ENCODE results near the gene TIMM17A. TPM values are rescaled to one million over a fixed set of nuclear protein-coding genes. Genes with fewer than 3 reads are reported as not detected.

TIMM17A gene
- total and polyA plus RNA-seq, 9 donors: 31.3 to 44.9 (median 36.3) TPM

DNA sequence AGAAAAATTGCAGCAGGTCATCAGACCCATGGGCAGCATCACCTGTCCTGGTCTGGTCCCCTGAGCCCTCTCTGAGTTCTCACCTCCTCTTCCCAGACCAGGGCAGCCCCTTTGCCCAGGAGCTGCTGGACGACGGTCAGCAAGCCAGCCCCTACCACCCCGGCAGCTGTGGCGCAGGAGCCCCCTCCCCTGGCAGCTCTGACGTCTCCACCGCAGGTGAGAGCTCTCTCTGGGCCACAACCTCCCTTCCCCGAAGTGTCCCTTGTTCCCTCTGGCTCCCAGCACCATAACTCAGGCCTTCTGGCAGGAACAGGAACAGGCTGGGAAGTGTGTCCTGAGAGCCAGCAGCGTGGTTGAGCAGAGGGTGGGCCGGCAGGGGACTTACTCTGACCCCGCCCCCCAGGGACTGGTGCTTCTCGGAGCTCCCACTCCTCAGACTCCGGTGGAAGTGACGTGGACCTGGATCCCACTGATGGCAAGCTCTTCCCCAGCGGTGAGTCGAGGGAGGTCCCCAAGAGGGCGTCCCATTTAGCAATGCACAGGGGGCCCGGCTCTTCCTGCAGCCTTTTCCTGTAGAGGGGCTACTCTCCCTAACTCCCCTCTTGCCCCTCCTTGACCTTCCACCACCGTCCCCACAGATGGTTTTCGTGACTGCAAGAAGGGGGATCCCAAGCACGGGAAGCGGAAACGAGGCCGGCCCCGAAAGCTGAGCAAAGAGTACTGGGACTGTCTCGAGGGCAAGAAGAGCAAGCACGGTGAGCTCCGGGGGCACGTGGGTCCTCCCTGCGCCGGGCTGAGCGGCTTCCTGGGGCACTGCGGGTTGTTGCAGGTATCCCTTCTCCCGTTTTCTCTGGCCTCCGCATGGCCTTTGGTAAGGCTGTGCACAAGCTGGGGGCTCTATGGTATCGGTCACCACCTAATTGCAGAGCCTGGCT, 57.5 kb downstream of the TIMM17A start:
- no peak overlapping the region for H3K4me3 ChIP-seq (ENCODE audit: low read length)

DNA sequence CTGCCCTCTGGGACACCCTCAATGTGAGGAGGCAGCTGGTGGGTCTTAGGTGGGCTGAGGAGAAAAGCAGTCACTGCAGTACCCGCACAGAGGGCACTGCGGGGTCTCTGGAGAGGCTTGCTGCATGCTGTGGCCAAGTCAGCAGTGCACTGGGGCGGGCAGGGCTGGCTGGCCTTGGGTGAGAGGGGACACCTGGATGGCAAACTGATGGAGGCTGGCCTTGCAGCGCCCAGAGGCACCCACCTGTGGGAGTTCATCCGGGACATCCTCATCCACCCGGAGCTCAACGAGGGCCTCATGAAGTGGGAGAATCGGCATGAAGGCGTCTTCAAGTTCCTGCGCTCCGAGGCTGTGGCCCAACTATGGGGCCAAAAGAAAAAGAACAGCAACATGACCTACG, 58.3 kb downstream of the TIMM17A start:
- WGBS (ENCODE audit: insufficient coverage): 91% methylated on average over 12 of the region's 12 CpGs
- no peak for DNase-seq

More for the DNA sequence above, 57.5 kb downstream of the TIMM17A start:
- Histone ChIP-seq H3K9me3 (replicated peaks; ENCODE audit: control insufficient read depth, low read depth, low read length) (no peaks in the 10 kb centered on the region), H3K36me3 (ENCODE audit: control insufficient read depth, insufficient read depth, low read length) (peaks cover 3% of the 10 kb centered on the region), H3K27me3 (ENCODE audit: control insufficient read depth, insufficient read depth, low read length) (peaks cover 2% of the 10 kb centered on the region), H3K4me1 (ENCODE audit: control insufficient read depth, insufficient read depth, low read length) (peaks cover 8% of the 10 kb centered on the region), H3K27ac (ENCODE audit: low read length) (no peak overlapping the region)
- WGBS (ENCODE audit: insufficient coverage): 75% methylated on average over 33 of the region's 35 CpGs
- DNase-seq: no peak

DNA sequence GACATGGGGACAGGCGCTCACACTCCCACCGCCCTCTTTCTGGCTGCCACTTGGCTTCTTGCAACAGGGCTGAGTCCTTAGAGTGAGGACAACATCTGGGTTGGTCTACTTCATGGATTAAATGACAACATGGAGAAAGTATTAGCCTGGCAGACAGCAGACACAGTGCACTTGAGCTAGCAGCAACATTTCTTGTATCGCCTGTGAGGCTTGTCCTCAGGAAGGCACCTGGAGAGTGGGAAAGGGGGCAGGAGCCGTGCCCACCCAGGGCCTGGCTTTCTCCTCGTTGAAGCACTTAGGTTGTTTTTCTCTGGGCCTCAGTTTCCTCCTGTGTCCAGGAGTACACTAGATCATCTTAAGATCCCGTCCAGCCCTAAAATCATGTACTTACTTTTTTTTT, 58.8 kb downstream of the TIMM17A start:
- Histone ChIP-seq H3K36me3 (ENCODE audit: control insufficient read depth, insufficient read depth, low read length) (no peaks in the 10 kb centered on the region), H3K4me3 (ENCODE audit: low read length) (no peak overlapping the region), H3K4me1 (ENCODE audit: control insufficient read depth, insufficient read depth, low read length) (peaks cover 14% of the 10 kb centered on the region), H3K9me3 (replicated peaks; ENCODE audit: control insufficient read depth, low read depth, low read length) (no peaks in the 10 kb centered on the region), H3K27ac (ENCODE audit: low read length) (no peak overlapping the region), H3K27me3 (ENCODE audit: control insufficient read depth, insufficient read depth, low read length) (peaks cover 4% of the 10 kb centered on the region)
- 82% methylated on average over 6 of the region's 6 CpGs for WGBS (ENCODE audit: insufficient coverage)
- no peak for DNase-seq

More for the DNA sequence above, 58.3 kb downstream of the TIMM17A start:
- no peaks in the 10 kb centered on the region for H3K9me3 ChIP-seq (replicated peaks; ENCODE audit: control insufficient read depth, low read depth, low read length)
- no peak overlapping the region for H3K27ac ChIP-seq (ENCODE audit: low read length)
- no peak overlapping the region for H3K4me3 ChIP-seq (ENCODE audit: low read length)
- H3K36me3 ChIP-seq (ENCODE audit: control insufficient read depth, insufficient read depth, low read length): no peaks in the 10 kb centered on the region
- peaks cover 4% of the 10 kb centered on the region for H3K27me3 ChIP-seq (ENCODE audit: control insufficient read depth, insufficient read depth, low read length)
- H3K4me1 ChIP-seq (ENCODE audit: control insufficient read depth, insufficient read depth, low read length): peaks cover 11% of the 10 kb centered on the region

DNA sequence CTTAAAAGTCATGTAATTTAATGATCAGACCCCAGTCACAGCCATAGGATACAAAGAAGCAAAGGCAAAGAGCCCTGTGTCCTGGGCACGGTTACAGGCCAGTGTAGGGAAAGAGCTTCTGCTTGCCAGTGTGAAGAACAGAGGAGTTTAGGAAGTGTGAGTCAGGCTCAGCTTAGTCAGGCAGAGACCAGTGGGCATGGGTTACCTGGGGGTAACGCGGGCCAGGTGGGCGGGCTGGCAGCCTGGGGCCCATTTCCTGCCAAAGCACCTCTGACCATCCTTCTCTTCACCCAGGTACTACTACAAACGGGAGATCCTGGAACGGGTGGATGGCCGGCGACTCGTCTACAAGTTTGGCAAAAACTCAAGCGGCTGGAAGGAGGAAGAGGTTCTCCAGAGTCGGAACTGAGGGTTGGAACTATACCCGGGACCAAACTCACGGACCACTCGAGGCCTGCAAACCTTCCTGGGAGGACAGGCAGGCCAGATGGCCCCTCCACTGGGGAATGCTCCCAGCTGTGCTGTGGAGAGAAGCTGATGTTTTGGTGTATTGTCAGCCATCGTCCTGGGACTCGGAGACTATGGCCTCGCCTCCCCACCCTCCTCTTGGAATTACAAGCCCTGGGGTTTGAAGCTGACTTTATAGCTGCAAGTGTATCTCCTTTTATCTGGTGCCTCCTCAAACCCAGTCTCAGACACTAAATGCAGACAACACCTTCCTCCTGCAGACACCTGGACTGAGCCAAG, 59.8 kb downstream of the TIMM17A start:
- H3K9me3 ChIP-seq (replicated peaks; ENCODE audit: control insufficient read depth, low read depth, low read length): no peaks in the 10 kb centered on the region
- H3K36me3 ChIP-seq (ENCODE audit: control insufficient read depth, insufficient read depth, low read length): no peaks in the 10 kb centered on the region
- H3K27me3 ChIP-seq (ENCODE audit: control insufficient read depth, insufficient read depth, low read length): peaks cover 4% of the 10 kb centered on the region
- no peak for DNase-seq
- no peak overlapping the region for H3K4me3 ChIP-seq (ENCODE audit: low read length)
- H3K4me1 ChIP-seq (ENCODE audit: control insufficient read depth, insufficient read depth, low read length): peaks cover 10% of the 10 kb centered on the region
- no peak overlapping the region for H3K27ac ChIP-seq (ENCODE audit: low read length)
- WGBS (ENCODE audit: insufficient coverage): 73% methylated on average over 12 of the region's 17 CpGs

DNA sequence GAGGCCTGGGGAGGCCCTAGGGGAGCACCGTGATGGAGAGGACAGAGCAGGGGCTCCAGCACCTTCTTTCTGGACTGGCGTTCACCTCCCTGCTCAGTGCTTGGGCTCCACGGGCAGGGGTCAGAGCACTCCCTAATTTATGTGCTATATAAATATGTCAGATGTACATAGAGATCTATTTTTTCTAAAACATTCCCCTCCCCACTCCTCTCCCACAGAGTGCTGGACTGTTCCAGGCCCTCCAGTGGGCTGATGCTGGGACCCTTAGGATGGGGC, 60.3 kb downstream of the TIMM17A start:
- no peak overlapping the region for H3K4me3 ChIP-seq (ENCODE audit: low read length)
- H3K27me3 ChIP-seq (ENCODE audit: control insufficient read depth, insufficient read depth, low read length): peaks cover 4% of the 10 kb centered on the region
- no peak for DNase-seq
- WGBS (ENCODE audit: insufficient coverage): no CpG with 5 or more reads among the region's 3 CpGs
- no peaks in the 10 kb centered on the region for H3K36me3 ChIP-seq (ENCODE audit: control insufficient read depth, insufficient read depth, low read length)
- no peak overlapping the region for H3K27ac ChIP-seq (ENCODE audit: low read length)
- H3K4me1 ChIP-seq (ENCODE audit: control insufficient read depth, insufficient read depth, low read length): peaks cover 8% of the 10 kb centered on the region
- H3K9me3 ChIP-seq (replicated peaks; ENCODE audit: control insufficient read depth, low read depth, low read length): no peaks in the 10 kb centered on the region

DNA sequence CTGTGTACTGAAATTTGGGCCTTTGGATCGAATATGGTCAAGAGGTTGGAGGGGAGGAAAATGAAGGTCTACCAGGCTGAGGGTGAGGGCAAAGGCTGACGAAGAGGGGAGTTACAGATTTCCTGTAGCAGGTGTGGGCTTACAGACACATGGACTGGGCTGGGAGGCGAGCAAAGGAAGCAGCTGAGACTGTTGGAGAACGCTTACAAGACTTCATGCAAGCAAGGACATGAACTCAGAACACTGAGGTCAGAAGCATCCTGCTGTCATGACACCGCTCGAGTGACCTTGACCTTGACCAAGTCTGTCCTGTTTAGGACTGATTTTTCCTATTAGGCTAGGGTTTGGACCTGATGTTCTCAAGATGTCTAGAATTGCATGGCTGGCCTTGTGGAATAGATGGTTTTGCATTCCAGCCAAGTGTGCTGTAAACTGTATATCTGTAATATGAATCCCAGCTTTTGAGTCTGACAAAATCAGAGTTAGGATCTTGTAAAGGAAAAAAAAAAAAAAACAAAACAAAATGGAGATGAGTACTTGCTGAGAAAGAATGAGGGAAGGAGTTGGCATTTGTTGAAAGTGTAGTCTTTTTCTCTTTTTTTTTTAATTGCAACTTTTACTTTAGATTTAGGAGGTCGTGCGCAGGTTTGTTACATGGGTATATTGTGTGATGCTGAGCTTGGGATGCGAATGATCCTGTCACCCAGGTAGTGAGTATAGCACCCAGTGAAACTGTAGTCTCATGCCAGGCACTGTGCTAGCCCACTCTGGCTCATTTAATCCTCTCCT, 60.9 kb downstream of the TIMM17A start:
- Histone ChIP-seq H3K36me3 (ENCODE audit: control insufficient read depth, insufficient read depth, low read length) (no peaks in the 10 kb centered on the region), H3K27me3 (ENCODE audit: control insufficient read depth, insufficient read depth, low read length) (peaks cover 4% of the 10 kb centered on the region), H3K4me3 (ENCODE audit: low read length) (no peak overlapping the region), H3K27ac (ENCODE audit: low read length) (peak overlapping the region; percentile 49), H3K9me3 (replicated peaks; ENCODE audit: control insufficient read depth, low read depth, low read length) (no peaks in the 10 kb centered on the region), H3K4me1 (ENCODE audit: control insufficient read depth, insufficient read depth, low read length) (peaks cover 8% of the 10 kb centered on the region)
- DNase-seq: no peak
- WGBS (ENCODE audit: insufficient coverage): 65% methylated on average over 6 of the region's 9 CpGs

DNA sequence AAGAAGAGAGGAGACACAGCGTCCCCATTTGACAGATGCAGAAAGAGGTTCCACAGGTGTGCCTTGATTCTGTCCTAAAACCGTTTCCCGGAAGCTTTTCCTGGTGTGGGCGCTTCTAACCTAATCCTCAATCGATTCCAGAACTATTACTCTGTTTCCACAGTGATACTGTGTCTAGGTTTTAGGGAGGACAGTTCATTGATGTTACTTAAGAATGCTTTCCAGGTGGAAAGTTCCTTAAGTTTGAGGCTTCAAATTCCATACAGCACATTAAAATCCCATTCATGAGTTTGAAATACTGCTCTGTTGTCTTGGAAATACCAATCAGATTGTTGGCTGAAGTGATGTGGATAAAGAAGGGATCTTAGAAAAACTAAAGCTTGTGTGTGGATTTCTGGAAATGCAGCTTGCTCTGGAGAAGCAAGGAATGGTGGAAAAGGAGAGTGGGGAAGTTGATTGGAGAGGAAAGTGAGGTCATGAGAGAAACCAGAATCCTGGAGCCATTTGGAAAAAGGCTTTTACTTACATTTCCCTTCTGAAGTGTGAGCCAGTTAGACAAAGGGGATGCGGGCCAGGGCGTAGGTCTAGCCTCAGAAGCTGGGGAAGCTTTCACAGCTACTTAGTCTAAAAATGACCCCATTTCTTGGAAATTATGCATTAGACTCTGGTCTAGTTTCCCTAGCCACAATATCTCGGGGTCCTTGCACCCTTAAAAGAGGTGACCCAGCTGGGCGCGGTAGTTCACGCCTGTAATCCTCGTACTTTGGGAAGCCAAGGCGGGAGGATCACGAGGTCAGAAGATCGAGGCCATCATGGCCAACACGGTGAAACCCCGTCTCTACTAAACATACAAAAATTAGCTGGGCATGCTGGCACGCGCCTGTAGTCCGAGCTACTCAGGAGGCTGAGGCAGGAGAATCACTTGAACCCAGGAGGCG, 61.8 kb downstream of the TIMM17A start:
- 83% methylated on average over 6 of the region's 21 CpGs for whole genome bisulfite sequencing (ENCODE audit: insufficient coverage)
- H3K4me1 ChIP-seq (ENCODE audit: control insufficient read depth, insufficient read depth, low read length): peaks cover 8% of the 10 kb centered on the region

DNA sequence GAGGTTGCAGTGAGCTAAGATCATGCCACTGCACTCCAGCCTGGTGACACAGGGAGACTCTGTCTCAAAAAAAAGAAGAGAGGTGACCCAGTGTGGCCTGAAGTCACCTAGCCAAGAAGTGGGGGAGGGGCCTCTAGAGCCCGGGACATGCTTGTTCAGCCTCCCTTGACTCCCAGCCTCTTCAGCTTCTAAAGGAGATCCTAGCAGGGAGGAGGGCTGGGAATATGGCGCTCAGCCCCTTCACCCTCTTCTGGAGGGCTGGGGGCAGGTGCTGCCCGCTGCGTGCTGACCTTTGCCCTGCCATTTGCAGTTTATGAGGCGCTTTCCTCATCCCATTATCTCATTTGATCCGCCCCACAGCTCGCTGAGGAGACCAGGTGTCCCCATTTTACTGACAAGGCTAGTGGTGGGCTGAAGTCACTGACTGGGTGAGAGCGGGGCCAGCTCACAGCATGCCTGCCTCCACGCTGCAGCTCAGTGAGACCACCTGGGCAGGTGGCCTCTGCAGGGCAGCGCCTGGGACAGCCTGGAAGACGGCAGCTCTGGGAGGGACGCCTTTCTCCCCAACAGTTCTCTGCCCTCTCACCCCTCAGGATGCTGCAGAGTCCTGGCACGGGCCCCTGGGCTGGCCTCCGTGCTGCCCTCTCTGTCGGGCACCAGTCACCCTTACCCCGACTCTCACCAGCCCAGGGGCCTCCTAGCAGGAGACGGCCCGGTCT, 62.6 kb downstream of the TIMM17A start:
- WGBS (ENCODE audit: insufficient coverage): 70% methylated on average over 6 of the region's 18 CpGs
- Histone ChIP-seq H3K27ac (ENCODE audit: low read length) (no peak overlapping the region), H3K9me3 (replicated peaks; ENCODE audit: control insufficient read depth, low read depth, low read length) (no peaks in the 10 kb centered on the region), H3K36me3 (ENCODE audit: control insufficient read depth, insufficient read depth, low read length) (no peaks in the 10 kb centered on the region), H3K4me3 (ENCODE audit: low read length) (no peak overlapping the region), H3K4me1 (ENCODE audit: control insufficient read depth, insufficient read depth, low read length) (peaks cover 9% of the 10 kb centered on the region), H3K27me3 (ENCODE audit: control insufficient read depth, insufficient read depth, low read length) (peaks cover 2% of the 10 kb centered on the region)
- DNase-seq: no peak

More for the DNA sequence above, 61.8 kb downstream of the TIMM17A start:
- Histone ChIP-seq H3K36me3 (ENCODE audit: control insufficient read depth, insufficient read depth, low read length) (no peaks in the 10 kb centered on the region), H3K9me3 (replicated peaks; ENCODE audit: control insufficient read depth, low read depth, low read length) (no peaks in the 10 kb centered on the region), H3K27me3 (ENCODE audit: control insufficient read depth, insufficient read depth, low read length) (peaks cover 4% of the 10 kb centered on the region), H3K4me3 (ENCODE audit: low read length) (no peak overlapping the region), H3K27ac (ENCODE audit: low read length) (peak overlapping the region; percentile 49)
- DNase-seq: peak; percentile 73
